ENCODE measurements around the gene CCDC27.
A peak's percentile ranks its signal among the peaks of the same experiment; 100 is the strongest.

CCDC27 gene

DNA sequence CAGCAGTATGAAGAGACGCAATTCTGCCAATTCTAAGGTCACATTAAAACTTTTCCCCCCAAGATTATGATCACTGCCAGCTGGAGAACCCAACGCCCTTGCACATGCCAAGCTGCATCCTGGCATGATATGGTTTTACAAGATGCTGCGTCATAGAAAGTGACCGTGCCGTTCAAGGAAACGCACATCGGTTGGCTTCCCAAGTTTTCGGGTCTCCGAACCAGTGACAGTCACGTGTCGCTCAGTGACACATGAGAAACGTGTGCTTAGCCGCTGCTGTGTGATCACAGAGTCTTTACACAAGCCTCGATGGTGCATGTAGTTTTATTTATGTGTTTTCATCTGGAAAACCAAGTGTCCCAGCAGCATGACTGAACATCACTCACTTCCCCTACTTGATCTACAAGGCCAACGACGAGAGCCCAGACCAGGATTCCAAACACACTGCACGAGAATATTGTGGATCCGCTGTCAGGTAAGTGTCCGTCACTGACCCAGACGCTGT lies 27.7 kb downstream of the CCDC27 start:
- peaks cover 14% of the 10 kb centered on the region for H3K4me1 ChIP-seq (ENCODE audit: control insufficient read depth, insufficient read depth, low read length)
- no peak overlapping the region for H3K9ac ChIP-seq (ENCODE audit: low read length)
- no peaks in the 10 kb centered on the region for H3K9me3 ChIP-seq (ENCODE audit: control insufficient read depth, insufficient read depth, low read depth, low read length)
- H3K27ac ChIP-seq (ENCODE audit: low read depth, low read length): no peak overlapping the region
- peaks cover 67% of the 10 kb centered on the region for H3K36me3 ChIP-seq (ENCODE audit: control insufficient read depth, insufficient read depth, low read length)
- no peak overlapping the region for H3K4me3 ChIP-seq (ENCODE audit: low read depth, low read length)
- no peaks in the 10 kb centered on the region for H3K27me3 ChIP-seq (ENCODE audit: control insufficient read depth, insufficient read depth, low read length)

DNA sequence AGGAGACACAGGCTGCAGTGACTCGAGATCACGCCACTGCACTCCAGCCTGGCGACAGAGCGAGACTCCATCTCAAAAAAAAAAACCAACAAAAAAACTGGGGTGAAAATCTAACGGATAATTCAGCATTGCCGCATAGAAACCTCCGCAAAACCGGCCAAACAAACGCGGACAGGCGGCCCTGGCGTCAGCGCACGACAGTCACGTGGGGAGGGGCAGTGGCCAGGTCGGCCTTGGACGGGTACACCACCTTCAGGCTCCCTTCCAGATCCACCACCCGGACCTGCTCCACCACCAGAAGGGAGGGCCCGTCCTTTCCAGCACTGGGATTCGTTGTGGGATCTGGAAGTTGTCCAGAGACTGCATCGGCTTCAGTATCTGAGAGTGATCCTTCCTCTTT lies 28.7 kb downstream of the CCDC27 start:
- peaks cover 4% of the 10 kb centered on the region for H3K4me1 ChIP-seq (ENCODE audit: control insufficient read depth, insufficient read depth, low read length)
- H3K27ac ChIP-seq (ENCODE audit: low read depth, low read length): no peak overlapping the region
- no peaks in the 10 kb centered on the region for H3K9me3 ChIP-seq (ENCODE audit: control insufficient read depth, insufficient read depth, low read depth, low read length)
- H3K4me3 ChIP-seq (ENCODE audit: low read depth, low read length): no peak overlapping the region
- H3K27me3 ChIP-seq (ENCODE audit: control insufficient read depth, insufficient read depth, low read length): no peaks in the 10 kb centered on the region
- peaks cover 75% of the 10 kb centered on the region for H3K36me3 ChIP-seq (ENCODE audit: control insufficient read depth, insufficient read depth, low read length)
- H3K9ac ChIP-seq (ENCODE audit: low read length): no peak overlapping the region

DNA sequence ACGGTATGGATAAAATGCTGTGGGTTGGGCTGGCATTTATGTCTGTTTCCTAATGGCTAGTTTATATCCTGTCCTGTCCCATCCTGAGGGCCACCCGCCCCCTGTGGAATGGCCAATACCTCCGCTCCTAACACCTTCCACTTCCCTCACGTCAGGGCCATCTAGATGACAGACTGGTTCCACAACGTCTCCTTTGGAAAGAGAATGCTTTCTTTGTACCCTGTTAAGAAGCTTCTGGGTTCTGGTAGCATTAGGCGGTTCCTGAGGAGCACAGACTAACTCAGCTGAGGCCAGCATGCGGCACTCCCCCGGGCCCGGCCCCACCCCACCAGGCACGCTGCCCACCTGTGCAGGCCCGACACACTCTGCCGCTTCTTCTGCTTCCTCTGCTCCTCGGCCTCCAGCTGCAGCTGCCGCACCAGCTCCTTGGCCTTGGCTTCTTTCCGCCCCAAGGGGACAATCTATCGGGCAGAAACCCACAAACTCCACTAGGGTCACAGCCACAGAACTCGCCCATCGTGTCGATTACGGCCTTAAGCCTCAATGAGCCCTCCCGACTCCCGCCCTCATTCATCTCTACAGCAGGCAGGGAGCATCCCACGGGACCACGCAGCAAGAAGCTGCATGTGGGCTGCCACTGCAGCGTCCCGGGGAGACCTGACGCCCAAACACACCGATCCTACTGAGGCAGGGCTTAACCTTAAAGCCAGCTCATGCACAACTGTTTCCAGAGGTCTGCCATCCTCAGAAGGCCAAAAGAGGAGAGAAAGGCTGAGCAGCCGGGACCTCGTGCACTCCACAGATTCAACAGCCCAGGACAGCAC lies 31.6 kb downstream of the CCDC27 start:
- Histone ChIP-seq H3K27ac (ENCODE audit: low read depth, low read length) (no peak overlapping the region), H3K9me3 (ENCODE audit: control insufficient read depth, insufficient read depth, low read depth, low read length) (no peaks in the 10 kb centered on the region), H3K36me3 (ENCODE audit: control insufficient read depth, insufficient read depth, low read length) (peaks cover 94% of the 10 kb centered on the region), H3K9ac (ENCODE audit: low read length) (no peak overlapping the region), H3K4me1 (ENCODE audit: control insufficient read depth, insufficient read depth, low read length) (no peaks in the 10 kb centered on the region), H3K4me3 (ENCODE audit: low read depth, low read length) (no peak overlapping the region), H3K27me3 (ENCODE audit: control insufficient read depth, insufficient read depth, low read length) (no peaks in the 10 kb centered on the region)

DNA sequence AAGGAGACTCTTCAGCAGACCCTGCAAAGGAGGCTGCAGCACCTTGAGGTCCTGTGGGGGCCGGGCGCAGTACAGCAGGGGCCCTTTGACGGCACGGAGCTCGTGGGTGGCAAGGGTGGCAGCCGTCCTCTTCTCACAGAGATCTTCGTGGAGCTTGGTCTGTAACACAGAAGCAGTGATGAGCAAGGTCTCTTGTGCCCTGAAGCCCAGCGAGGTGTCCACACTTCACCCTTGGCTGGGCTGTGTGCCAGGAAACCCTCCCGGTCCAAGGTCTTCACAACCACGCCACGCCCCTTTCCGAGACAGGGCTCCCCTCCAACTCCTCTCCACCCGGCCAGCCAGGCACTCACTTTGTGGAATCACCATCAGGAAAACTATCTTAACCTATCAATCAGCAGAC lies 32.8 kb downstream of the CCDC27 start:
- Histone ChIP-seq H3K27ac (ENCODE audit: low read depth, low read length) (no peak overlapping the region), H3K36me3 (ENCODE audit: control insufficient read depth, insufficient read depth, low read length) (peaks cover 89% of the 10 kb centered on the region), H3K9ac (ENCODE audit: low read length) (no peak overlapping the region), H3K4me1 (ENCODE audit: control insufficient read depth, insufficient read depth, low read length) (peaks cover 5% of the 10 kb centered on the region; the same call in 1 of the 2 replicates), H3K27me3 (ENCODE audit: control insufficient read depth, insufficient read depth, low read length) (no peaks in the 10 kb centered on the region), H3K4me3 (ENCODE audit: low read depth, low read length) (no peak overlapping the region), H3K9me3 (ENCODE audit: control insufficient read depth, insufficient read depth, low read depth, low read length) (no peaks in the 10 kb centered on the region)

DNA sequence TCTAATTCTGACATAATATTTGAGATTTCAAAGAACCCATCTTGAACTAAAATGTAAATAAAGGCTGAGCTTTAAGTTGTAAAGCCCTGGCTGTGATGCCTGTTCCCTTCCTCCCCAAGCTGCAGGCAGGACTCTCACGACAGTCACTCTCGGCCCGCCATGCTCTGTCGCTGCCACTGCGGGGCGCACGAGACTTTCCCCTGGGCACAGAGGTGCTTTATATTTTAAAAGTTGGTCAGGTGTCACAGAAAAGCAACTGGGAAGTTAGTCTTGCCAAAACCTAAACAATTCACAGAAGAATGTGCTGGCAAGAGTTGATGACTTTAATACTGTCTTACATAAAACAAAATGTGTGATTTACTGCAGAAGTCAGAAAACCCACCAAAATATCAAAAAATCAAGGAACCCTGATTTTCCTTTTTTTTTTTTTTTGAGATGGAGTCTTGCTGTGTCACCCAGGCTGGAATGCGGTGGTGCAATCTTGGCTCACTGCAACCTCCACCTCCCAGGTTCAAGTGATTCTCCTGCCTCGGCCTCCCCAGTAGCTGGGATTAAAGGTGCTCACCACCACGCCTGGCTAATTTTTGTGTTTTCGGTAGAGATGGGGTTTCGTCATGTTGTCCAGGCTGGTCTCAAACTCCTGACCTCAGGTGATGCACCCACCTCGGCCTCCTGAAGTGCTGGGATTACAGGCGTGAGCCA lies 33.4 kb downstream of the CCDC27 start:
- Histone ChIP-seq H3K9ac (ENCODE audit: low read length) (no peak overlapping the region), H3K4me1 (ENCODE audit: control insufficient read depth, insufficient read depth, low read length) (peaks cover 10% of the 10 kb centered on the region), H3K9me3 (ENCODE audit: control insufficient read depth, insufficient read depth, low read depth, low read length) (no peaks in the 10 kb centered on the region), H3K27me3 (ENCODE audit: control insufficient read depth, insufficient read depth, low read length) (no peaks in the 10 kb centered on the region), H3K4me3 (ENCODE audit: low read depth, low read length) (no peak overlapping the region), H3K27ac (ENCODE audit: low read depth, low read length) (no peak overlapping the region), H3K36me3 (ENCODE audit: control insufficient read depth, insufficient read depth, low read length) (peaks cover 86% of the 10 kb centered on the region)

DNA sequence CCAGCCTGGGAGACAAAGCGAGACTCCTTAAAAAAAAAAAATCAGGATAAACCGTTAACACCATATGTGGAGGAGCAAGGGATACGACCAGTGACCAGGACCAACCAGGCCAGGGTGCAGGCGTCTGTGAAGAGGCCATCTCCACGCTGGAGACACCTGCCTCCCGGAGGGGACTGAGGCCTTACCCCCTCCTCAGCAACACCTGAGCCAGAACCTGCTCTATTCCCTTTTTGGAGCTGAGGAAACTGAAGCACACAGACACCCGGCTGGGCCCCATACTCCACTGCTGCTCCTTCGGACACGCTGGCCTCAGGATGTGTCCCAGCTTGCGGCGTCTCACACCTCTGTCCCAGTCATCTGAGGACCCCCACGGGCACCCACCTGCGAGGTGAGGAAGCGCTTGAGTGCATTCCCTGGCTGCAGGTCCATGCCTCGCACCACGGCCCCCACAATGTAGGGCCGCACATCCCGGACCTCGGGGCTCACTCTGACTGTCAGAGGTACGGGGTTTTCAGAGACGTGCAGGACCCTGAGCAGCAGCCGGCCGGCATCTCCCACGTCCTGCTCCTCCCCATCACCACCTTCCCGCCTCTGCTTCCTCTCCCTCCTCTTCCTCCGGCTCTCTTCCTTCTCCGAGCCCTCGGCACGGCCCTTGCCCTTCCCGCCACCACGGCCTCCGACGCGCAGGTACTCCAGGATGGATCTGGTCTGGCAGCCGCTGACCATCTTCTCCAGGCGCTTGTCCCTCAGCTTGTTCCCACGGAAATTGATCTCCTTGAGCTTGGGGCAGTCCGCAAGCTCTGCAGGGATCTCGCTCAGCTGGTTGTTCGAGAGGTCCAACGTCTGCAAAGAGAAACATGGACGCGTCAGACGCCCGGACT lies 34.5 kb downstream of the CCDC27 start:
- Histone ChIP-seq H3K9me3 (ENCODE audit: control insufficient read depth, insufficient read depth, low read depth, low read length) (no peaks in the 10 kb centered on the region), H3K4me3 (ENCODE audit: low read depth, low read length) (no peak overlapping the region), H3K36me3 (ENCODE audit: control insufficient read depth, insufficient read depth, low read length) (peaks cover 79% of the 10 kb centered on the region), H3K4me1 (ENCODE audit: control insufficient read depth, insufficient read depth, low read length) (peaks cover 16% of the 10 kb centered on the region), H3K9ac (ENCODE audit: low read length) (no peak overlapping the region), H3K27me3 (ENCODE audit: control insufficient read depth, insufficient read depth, low read length) (no peaks in the 10 kb centered on the region), H3K27ac (ENCODE audit: low read depth, low read length) (no peak overlapping the region)

- Histone ChIP-seq H3K4me3 (ENCODE audit: low read depth, low read length) (no peak overlapping the region), H3K9ac (ENCODE audit: low read length) (no peak overlapping the region), H3K36me3 (ENCODE audit: control insufficient read depth, insufficient read depth, low read length) (peaks cover 78% of the 10 kb centered on the region), H3K9me3 (ENCODE audit: control insufficient read depth, insufficient read depth, low read depth, low read length) (no peaks in the 10 kb centered on the region), H3K27me3 (ENCODE audit: control insufficient read depth, insufficient read depth, low read length) (no peaks in the 10 kb centered on the region), H3K4me1 (ENCODE audit: control insufficient read depth, insufficient read depth, low read length) (peaks cover 21% of the 10 kb centered on the region), H3K27ac (ENCODE audit: low read depth, low read length) (no peak overlapping the region)
Observed at GRCh38 chr1:3787349-3787715, 35.1 kb downstream of the CCDC27 start.

- no peaks in the 10 kb centered on the region for H3K27me3 ChIP-seq (ENCODE audit: control insufficient read depth, insufficient read depth, low read length)
- H3K9ac ChIP-seq (ENCODE audit: low read length): no peak overlapping the region
- peaks cover 71% of the 10 kb centered on the region for H3K36me3 ChIP-seq (ENCODE audit: control insufficient read depth, insufficient read depth, low read length)
- peaks cover 25% of the 10 kb centered on the region for H3K4me1 ChIP-seq (ENCODE audit: control insufficient read depth, insufficient read depth, low read length)
- 0 out of 2 replicates have a peak overlapping the region, but pooled peaks have one; percentile 21 for H3K27ac ChIP-seq (ENCODE audit: low read depth, low read length)
- H3K4me3 ChIP-seq (ENCODE audit: low read depth, low read length): no peak overlapping the region
- H3K9me3 ChIP-seq (ENCODE audit: control insufficient read depth, insufficient read depth, low read depth, low read length): no peaks in the 10 kb centered on the region
Observed at GRCh38 chr1:3787745-3788605, 35.7 kb downstream of the CCDC27 start.

DNA sequence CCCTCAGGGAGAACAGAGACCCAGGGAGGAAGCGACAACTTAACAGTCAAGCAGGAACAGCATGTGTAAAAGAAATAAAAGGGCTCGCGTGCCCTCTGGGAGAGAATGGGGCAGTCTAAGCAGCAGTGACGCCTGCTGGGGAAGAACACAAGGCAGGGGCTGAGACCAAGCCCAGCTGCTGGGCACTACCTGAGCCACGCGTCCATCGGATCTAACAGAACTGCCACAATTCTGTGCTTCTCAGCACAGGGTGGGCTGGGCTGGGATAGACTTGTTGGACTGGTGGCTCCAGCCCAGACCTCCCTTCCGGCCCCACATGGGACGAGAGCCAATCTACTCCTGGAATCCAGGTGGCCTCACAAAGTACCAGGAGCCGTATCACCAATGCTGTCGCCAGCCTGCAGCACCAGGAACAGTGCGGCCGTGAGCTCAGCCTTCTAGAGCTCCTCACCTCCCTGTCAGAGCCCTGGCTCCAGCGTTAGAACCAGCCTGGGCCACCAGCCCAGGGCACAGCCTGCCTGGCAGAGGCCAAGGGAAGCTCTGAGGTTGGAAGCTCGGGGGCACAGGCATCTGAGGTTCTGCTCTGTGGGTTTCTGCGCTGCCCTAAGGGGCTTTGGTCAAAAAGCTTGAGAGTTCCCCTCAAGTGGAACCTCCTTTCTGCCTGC lies 36.6 kb downstream of the CCDC27 start:
- no peaks in the 10 kb centered on the region for H3K27me3 ChIP-seq (ENCODE audit: control insufficient read depth, insufficient read depth, low read length)
- no peaks in the 10 kb centered on the region for H3K9me3 ChIP-seq (ENCODE audit: control insufficient read depth, insufficient read depth, low read depth, low read length)
- peaks cover 64% of the 10 kb centered on the region for H3K36me3 ChIP-seq (ENCODE audit: control insufficient read depth, insufficient read depth, low read length)
- H3K9ac ChIP-seq (ENCODE audit: low read length): no peak overlapping the region
- no peak overlapping the region for H3K4me3 ChIP-seq (ENCODE audit: low read depth, low read length)
- H3K27ac ChIP-seq (ENCODE audit: low read depth, low read length): 0 out of 2 replicates have a peak overlapping the region, but pooled peaks have one; percentile 42
- peaks cover 26% of the 10 kb centered on the region for H3K4me1 ChIP-seq (ENCODE audit: control insufficient read depth, insufficient read depth, low read length)
